Fibroblast of pulmonary artery (primary cell): Measurements from ENCODE around the gene PIAS3.

Experiments used
- DNase-seq: peaks from one replicate; pipeline ENCODE4 v3.0.0-alpha.2; 2010; ENCODE audit warnings: low read depth
- H3K4me3 ChIP-seq: replicated peaks from 2 replicates; pipeline ENCODE4 v1.5.1; 2011; ENCODE audit warnings: low read depth, mild to moderate bottlenecking, control low read depth, low read length, moderate library complexity
- TF ChIP-seq, protein P1 (sequence below): IDR thresholded peaks from 2 replicates; pipeline ENCODE4 v1.5.1; 2011; ENCODE audit warnings: mild to moderate bottlenecking, control low read depth, low read length, inconsistent platforms; ENCODE audit errors: missing control alignments

PIAS3 gene

DNA sequence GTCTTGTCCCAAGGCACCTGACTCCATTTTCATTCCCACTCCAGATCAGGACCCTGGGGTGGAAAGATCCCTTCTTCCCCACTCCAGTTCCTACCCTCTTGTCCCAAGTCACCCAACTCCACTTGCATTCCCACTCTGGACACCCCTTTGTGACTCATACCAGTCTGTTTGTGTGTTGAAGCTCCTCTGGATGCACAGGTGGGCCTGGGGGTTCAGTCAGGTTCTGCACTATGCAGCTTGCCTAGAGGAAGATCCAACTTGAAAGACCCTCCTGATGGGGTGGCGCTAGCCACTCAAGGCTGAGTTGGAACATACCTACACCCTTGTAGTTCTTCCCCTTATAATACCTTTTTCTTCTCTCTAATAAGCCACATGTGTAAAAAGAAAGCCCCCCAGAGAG lies 36.6 kb upstream of the PIAS3 start:
- TF ChIP-seq, protein P1, sequence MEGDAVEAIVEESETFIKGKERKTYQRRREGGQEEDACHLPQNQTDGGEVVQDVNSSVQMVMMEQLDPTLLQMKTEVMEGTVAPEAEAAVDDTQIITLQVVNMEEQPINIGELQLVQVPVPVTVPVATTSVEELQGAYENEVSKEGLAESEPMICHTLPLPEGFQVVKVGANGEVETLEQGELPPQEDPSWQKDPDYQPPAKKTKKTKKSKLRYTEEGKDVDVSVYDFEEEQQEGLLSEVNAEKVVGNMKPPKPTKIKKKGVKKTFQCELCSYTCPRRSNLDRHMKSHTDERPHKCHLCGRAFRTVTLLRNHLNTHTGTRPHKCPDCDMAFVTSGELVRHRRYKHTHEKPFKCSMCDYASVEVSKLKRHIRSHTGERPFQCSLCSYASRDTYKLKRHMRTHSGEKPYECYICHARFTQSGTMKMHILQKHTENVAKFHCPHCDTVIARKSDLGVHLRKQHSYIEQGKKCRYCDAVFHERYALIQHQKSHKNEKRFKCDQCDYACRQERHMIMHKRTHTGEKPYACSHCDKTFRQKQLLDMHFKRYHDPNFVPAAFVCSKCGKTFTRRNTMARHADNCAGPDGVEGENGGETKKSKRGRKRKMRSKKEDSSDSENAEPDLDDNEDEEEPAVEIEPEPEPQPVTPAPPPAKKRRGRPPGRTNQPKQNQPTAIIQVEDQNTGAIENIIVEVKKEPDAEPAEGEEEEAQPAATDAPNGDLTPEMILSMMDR = no peak
- no peak for DNase-seq
- no peak overlapping the region for H3K4me3 ChIP-seq

DNA sequence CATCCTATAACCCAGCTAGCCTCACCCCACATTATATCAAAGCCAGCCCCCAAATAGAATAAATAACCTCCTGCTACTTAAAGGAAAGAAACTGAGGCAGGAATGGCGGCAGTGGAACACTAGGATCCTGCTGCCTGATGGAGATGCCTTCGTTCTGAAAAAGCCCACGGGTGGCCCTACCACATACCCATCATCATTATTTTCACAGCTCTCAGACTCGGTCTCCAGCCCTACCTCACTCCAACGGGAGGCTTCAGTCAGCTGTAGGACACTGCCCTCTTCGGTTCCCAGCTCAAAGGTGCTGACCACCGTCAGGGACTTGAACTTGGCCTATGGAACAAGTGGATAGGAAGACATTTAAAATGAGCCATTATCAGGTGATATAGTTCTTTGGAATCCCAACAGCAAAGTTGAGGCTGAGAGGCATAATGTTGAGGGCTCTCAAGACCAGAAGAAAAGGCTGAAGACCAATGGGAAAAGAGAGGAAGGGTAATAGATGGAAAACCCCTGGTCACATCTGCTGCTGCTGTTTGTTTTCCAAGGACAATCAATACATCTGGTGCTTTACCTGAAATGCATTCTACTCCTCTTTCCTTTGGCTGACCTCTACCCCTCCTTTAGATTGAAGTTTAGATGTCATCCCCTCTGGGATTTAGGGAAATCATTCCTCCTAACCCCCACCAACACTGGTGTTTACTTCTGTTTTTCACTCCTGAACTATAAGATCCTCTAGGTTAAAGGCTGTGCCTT lies 34.6 kb upstream of the PIAS3 start:
- TF ChIP-seq, protein P1 = no peak
- H3K4me3 ChIP-seq = no peak overlapping the region
- no peak for DNase-seq

DNA sequence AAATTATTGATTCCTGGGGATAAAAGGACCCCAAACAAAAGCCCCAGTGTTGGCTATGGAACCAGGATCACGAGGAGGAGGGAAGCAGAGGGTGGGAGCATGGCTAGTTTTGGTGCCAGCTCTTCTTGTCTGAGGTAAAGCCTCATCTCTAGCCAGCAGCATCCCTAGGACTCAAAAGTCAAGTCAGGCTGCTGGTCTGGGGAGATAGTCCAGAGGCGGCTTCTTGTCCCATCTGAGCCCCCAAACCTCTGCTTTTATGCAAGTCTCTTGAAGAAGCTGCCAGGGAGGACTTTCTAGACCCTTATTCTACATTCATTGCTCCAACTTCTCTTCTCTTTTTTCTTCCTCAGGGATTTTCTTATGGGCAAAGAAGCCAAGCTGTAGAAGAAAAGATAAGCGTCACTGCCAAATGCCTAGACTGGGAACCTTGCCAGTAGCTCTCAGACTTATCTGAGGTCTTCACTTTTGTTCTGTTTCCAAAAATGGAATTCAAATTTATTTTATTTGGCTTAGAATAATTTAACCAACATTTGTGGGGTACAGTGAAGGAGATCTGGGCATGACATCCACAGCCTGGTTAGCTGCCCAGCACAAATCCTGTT lies 33.7 kb upstream of the PIAS3 start:
- TF ChIP-seq, protein P1 = no peak
- DNase-seq = peak; percentile 80
- H3K4me3 ChIP-seq = peak overlapping the region; percentile 2

- no peak overlapping the region for H3K4me3 ChIP-seq
- TF ChIP-seq, protein P1 = peak; percentile 91
Measured at GRCh38 chr1:145891587-145892485, 33.0 kb upstream of the PIAS3 start.

DNA sequence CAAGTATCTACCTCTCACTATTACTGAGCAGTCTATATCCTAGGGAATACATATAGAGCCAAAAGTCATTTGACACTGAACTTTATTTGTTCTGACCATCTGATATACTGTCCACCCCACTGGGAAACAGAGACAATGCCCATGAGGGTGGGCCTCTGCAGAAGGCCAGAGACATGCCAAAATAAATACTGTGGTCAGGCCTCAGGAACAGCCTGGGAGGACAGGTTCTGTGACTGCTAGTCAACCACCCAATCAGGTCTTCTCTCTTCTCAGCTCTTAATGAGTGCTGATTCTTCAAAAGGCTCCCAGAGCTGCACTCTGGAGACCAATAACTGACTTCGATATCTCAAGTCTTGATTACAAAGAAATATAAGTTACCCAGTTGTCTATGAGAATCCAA lies 32.3 kb upstream of the PIAS3 start:
- DNase-seq = peak; percentile 78
- TF ChIP-seq, protein P1 = no peak
- H3K4me3 ChIP-seq = no peak overlapping the region

More at GRCh38 chr1:145891587-145892485, 33.0 kb upstream of the PIAS3 start:
- peak; percentile 100 for DNase-seq

- DNase-seq = no peak
- no peak overlapping the region for H3K4me3 ChIP-seq
- TF ChIP-seq, protein P1 = no peak
Measured at GRCh38 chr1:145889722-145890121, 30.8 kb upstream of the PIAS3 start.
